ACHN (cell line): ENCODE data around the gene NUTM2B.
"Not testable (repeated sequence)": the region's sequence is repeated elsewhere in the genome, so short reads cannot be mapped to it uniquely, and the experiment has no call there.

Experiments
- DNase-seq: peaks from one replicate; pipeline ENCODE4 v3.0.0-alpha.2; 2015
- in situ Hi-C: cut with HindIII; loops from 2 replicates; pipeline ENCODE4 v1.10.0; 2017; ENCODE audit warnings: low sequenced_read_pairs, low pct_ligation_motif_present, low pct_unique_long_range_greater_than_20kb

The NUTM2B gene

GRCh38 chr10:79702927-79703326 is at the start of gene NUTM2B:
TSS of gene NUTM2B (plus strand) at chr10:79703227. CDS start at chr10:79703610, 383 bp downstream.
- DNase-seq, in situ Hi-C loops: not testable (repeated sequence)

GRCh38 chr10:79663287-79663686 is 39.7 kb upstream of the NUTM2B start:
- DNase-seq, in situ Hi-C loops: not testable (repeated sequence)

- DNase-seq, in situ Hi-C loops: not testable (repeated sequence)
Measured at GRCh38 chr10:79664686-79665085, 38.3 kb upstream of the NUTM2B start.

GRCh38 chr10:79669248-79669788 is 33.7 kb upstream of the NUTM2B start:
- in situ Hi-C loops, DNase-seq: not testable (repeated sequence)

- DNase-seq, in situ Hi-C loops: not testable (repeated sequence)
Measured at GRCh38 chr10:79674878-79675277, 28.1 kb upstream of the NUTM2B start.

- in situ Hi-C loops, DNase-seq: not testable (repeated sequence)
Measured at GRCh38 chr10:79683026-79683883, 19.8 kb upstream of the NUTM2B start.

- in situ Hi-C loops, DNase-seq: not testable (repeated sequence)
Measured at GRCh38 chr10:79683884-79684720, 18.9 kb upstream of the NUTM2B start.

- DNase-seq, result peak; percentile 27
- in situ Hi-C loops, result not testable (repeated sequence)
Measured at GRCh38 chr10:79685044-79685685, 17.9 kb upstream of the NUTM2B start.

- in situ Hi-C loops, DNase-seq: not testable (repeated sequence)
Measured at GRCh38 chr10:79686595-79686994, 16.4 kb upstream of the NUTM2B start.

GRCh38 chr10:79687406-79688150 is 15.4 kb upstream of the NUTM2B start:
- DNase-seq, in situ Hi-C loops: not testable (repeated sequence)

- in situ Hi-C loops, DNase-seq: not testable (repeated sequence)
Measured at GRCh38 chr10:79688798-79689197, 14.2 kb upstream of the NUTM2B start.

GRCh38 chr10:79696596-79696995 is 6.4 kb upstream of the NUTM2B start:
- in situ Hi-C loops, DNase-seq: not testable (repeated sequence)

- DNase-seq, in situ Hi-C loops: not testable (repeated sequence)
Measured at GRCh38 chr10:79697141-79697540, 5.9 kb upstream of the NUTM2B start.

- in situ Hi-C loops, result not testable (repeated sequence)
Measured at GRCh38 chr10:79700381-79700944, 2.6 kb upstream of the NUTM2B start.

GRCh38 chr10:79707017-79707416 is 4.0 kb downstream of the NUTM2B start:
- DNase-seq, in situ Hi-C loops: not testable (repeated sequence)

More at GRCh38 chr10:79700381-79700944, 2.6 kb upstream of the NUTM2B start:
- not testable (repeated sequence) for DNase-seq

- DNase-seq, in situ Hi-C loops: not testable (repeated sequence)
Measured at GRCh38 chr10:79714976-79715375, 11.9 kb downstream of the NUTM2B start.

GRCh38 chr10:79716917-79717579 is 14.0 kb downstream of the NUTM2B start:
- DNase-seq, in situ Hi-C loops: not testable (repeated sequence)
